Measurements from ENCODE around the gene CCDC93.
"Not testable (repeated sequence)": the region's sequence is repeated elsewhere in the genome, so short reads cannot be mapped to it uniquely, and the experiment has no call there.

Gene CCDC93

DNA sequence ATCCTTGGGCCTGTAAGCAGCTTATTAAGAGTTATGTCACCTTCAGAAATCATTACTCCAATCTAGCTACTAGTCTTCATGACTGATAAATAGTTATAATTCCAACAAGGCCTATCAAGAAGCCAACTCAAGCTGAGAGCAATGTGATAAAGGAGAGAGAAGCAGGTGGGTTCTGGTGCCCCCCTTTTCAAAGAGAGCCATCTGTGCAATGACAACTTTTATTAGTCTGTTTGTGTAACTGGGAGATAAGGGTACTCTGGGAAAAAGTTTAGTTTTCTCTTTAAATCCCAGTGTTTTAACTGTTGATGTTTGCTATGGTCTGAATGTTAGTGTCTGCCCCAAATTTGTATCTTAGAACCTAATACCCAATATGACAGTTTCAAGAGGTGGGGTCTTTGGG lies 60.6 kb downstream of the CCDC93 start:
- no peak for DNase-seq (ENCODE audit: low spot score)

GRCh38 chr2:117952701-117953100 lies 61.2 kb downstream of the CCDC93 start:
- no peak for DNase-seq (ENCODE audit: low spot score)

DNA sequence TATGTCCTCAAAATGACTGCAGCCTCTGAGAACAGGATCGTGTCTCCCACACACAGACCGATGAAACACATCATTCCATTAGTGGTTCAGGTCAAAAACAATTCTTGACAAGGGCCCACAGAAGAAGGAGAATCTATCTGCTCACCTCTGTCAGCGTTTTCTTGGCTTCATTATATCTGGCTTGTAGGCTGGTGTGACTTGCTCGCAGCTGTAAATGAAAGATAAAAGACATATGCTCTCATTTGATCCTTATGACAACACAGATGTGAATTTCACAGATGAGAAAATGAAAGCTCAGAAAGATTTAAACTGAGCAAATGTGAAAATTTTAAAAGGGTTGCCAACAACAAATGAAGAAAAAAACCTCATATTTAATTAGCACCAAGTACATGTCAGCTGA lies 61.6 kb downstream of the CCDC93 start:
- DNase-seq (ENCODE audit: low spot score), result no peak

DNA sequence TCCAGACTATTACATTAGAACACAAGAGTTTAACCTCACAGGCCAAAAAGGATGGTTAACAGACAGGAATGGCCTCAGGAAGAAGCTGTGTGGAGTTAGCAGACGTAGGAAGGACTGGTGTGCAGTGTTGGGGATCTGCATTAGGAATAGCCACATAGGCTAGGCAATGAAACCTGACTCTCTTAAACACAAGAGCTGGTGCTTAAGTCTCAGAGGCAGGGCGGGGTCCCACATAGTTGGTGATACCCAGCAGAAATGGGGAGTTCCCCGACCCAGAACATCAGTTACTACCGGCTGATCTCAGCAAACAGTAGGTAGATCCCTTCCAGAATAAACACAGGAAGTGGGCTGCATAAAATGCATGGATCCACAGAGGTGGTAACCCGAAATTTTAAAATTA lies 64.1 kb downstream of the CCDC93 start:
- DNase-seq (ENCODE audit: low spot score), result no peak

DNA sequence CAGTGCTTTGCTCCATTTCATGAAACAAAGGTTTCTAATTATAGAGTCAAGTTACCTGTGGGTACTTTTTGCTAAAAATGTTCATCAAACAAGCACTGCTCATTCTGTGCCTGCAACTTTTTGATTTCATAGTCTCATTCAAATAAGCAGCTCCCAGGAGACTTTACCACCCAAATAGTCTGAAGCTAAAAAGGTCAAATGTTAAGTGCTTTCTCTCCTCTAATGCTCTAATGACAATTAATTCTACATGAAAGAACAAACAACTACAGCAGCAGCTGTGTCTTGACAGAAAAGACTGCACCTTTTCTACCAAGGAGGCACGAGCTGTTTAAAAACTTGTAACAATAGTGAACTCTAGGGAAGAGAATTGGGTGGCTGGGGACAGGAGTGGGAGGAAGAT lies 65.3 kb downstream of the CCDC93 start:
- no peak for DNase-seq (ENCODE audit: low spot score)

DNA sequence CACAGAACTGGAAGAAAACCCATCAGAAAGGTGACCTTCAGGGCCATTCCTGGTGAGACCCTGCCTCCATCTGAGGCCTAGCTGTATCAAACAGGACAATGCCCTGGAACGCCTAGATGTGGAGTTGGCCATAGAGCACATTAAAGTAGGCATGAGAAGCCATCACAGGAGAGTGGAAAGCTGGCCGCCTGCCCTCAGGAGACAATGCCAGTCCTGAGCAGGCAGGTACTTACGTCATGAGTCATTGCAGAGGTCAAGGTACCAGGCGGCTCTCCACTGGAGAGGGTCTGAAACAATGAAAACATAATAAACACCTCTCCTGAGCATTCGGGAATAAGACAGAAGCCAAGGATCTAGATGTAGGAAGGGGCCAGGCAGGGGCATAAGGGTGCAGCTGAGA lies 68.6 kb downstream of the CCDC93 start:
- no peak for DNase-seq (ENCODE audit: low spot score)

DNA sequence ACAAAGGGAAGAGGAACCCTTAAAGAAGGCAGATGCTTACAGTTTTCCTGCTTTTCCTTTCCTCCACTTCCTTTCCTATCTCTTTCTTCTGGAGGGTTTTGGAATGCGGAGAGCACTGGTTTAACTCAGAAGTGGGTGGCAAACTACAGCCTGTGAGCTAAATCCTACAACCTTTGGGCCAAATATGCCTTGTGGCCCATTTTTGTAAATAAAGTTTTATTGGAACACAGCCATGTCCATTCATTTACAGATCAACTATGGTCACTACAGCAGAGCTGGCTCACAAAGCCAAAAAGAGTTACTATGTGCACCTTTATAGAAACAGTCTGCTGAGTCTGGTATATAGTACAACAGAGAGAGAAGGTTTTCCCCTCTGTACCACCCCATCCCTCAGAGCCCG lies 69.1 kb downstream of the CCDC93 start:
- DNase-seq (ENCODE audit: low spot score), result no peak

DNA sequence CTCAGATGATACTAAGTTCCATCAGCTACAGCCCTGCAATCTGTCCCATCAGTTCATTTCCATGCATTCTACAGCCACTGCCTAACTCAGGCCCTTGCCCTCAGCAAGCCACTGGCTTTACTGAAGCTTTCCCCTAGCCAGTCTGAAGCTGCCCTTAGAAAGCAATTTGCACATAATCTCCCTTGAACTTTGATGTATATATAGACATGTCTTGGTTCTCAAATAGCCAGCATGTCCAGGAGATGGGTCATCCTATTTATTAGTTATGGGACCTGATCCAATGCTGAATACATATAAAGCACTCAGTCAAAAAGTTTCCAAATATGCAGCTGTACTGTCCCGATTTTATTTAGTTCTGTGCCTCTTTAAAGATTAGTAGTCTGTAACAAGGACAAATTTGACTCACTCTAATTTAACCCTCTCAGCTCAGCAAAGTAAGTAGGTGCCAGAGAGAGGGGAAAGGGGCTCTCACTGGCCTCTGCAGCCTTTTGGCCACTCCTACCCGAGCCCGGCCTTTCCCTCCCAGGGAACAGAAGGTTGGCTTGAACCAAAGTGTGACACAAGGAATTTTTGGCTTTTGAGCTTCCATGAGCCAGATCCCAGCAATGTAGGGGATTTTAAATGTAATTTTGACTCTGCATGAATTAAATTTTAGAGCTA lies 70.7 kb downstream of the CCDC93 start:
- no peak for DNase-seq (ENCODE audit: low spot score)

- no peak for DNase-seq (ENCODE audit: low spot score)
Measured at GRCh38 chr2:117942551-117942950, 71.3 kb downstream of the CCDC93 start.

GRCh38 chr2:117941693-117942092 lies 72.2 kb downstream of the CCDC93 start:
- DNase-seq (ENCODE audit: low spot score), result no peak

DNA sequence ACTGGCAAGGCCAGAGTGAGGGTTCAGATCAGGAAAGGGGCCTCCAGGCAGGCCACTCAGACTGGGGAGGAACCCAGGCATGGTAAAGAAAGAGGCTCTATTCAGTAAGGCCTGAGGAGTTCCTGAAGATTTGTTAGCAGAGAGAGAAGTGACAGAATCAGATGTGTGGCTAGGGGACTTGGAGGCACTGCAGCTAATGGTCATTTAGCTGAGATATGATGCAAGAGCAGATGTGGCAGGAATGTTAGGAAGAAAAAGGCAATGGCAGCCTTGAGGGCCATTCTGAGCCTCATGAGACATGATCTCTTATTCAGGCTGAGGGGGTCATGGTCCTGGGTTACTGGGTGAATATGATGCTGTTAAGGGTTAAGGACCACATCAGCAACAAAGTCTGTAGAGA lies 73.4 kb downstream of the CCDC93 start:
- DNase-seq (ENCODE audit: low spot score), result no peak

DNA sequence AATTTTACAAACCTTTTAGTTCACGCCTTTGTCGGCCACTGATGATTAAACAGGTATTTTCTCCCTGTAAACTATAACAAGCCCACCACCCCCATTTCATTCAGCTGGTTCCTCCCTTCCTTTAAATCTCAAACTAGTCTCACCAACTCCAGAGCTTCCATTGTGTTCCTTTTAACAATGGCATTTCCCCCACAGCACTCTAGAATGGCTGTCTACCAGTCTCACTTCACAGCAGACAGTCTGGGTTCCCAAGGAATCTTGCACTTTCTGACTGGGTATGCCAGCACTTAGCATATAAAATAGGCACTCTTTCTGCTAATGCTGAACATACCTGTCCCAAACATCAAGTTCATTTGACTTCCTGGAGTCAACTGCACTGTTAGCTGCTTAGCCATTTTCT lies 75.3 kb downstream of the CCDC93 start:
- DNase-seq (ENCODE audit: low spot score), result no peak

GRCh38 chr2:117936871-117937428 lies 76.9 kb downstream of the CCDC93 start:
- no peak for DNase-seq (ENCODE audit: low spot score)

DNA sequence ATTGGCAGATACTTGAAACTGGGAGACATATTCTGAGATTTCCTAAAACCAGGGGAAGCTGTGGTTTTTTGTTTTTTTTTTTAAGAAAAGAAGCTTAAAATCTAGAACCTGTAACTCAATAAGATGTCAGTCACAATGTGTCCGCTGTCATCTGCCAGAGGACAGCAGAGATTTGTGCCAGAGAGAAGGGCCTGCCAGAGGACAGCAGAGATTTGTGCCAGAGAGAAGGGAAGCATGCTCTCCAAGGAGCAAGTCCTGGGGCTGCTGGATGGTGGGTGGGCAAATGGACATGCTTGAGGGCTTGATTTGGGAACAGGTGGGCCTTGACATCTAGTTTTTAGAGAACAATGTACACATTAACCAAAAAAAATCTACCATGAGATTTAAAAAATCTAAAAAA lies 77.9 kb downstream of the CCDC93 start:
- no peak for DNase-seq (ENCODE audit: low spot score)

DNA sequence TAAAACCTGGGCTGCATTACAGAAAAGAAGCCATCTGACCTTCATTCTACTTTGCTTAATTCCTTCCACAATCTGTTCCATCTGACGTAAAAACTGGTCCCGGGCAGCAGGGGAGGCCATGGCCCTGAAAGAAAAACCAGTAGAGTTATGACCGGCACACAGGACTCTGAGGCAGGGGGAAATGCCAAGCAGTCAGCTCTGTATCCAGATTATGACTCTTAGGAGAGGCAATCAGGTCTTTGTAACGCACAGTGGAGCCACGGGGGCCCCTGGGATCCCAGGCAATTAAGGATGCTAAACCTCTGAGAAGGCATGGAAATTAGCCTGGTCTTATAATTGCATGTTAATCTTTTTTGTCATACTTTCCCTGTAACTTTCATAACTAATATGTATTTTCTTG lies 78.4 kb downstream of the CCDC93 start:
- DNase-seq (ENCODE audit: low spot score), result no peak

GRCh38 chr2:117933884-117934354 lies 80.0 kb downstream of the CCDC93 start:
- DNase-seq (ENCODE audit: low spot score), result no peak

GRCh38 chr2:117931978-117932377 lies 81.9 kb downstream of the CCDC93 start:
- no peak for DNase-seq (ENCODE audit: low spot score)

GRCh38 chr2:117931266-117931665 lies 82.6 kb downstream of the CCDC93 start:
- no peak for DNase-seq (ENCODE audit: low spot score)

DNA sequence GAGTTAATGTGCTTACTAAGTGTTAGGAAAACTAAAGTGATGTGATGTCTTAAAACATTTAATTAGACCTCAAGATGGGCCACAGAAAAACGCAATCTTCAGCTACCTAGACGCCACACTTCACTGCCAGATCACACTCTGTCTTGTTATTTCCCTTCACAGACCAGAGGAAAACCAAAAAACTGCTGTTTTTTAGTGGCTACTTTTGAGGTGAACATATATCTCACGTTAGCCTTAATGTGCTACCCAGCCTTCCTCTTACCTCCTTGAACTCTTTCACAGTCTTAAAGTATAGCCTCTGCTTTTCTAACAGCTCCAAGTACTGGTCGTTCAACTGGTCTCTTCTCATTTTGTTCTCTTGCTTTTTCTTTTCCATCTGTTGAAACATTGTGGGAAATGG lies 83.1 kb downstream of the CCDC93 start:
- DNase-seq (ENCODE audit: low spot score), result no peak

DNA sequence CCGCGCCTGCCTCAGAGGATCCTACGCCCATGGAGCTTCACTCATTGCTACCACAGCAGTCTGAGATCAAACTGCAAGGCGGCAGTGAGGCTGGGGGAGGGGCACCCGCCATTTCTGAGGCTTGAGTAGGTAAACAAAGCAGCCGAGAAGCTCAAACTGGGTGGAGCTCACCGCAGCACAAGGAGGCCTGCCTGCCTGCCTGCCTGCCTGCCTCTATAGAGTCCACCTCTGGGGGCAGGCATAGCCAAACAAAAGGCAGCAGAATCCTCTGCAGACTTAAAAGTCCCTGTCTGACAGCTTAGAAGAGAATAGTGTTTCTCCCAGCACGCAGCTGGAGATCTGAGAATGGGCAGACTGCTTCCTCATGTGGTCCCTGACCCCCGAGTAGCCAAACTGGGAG lies 90.4 kb downstream of the CCDC93 start:
- DNase-seq (ENCODE audit: low spot score), result not testable (repeated sequence)

DNA sequence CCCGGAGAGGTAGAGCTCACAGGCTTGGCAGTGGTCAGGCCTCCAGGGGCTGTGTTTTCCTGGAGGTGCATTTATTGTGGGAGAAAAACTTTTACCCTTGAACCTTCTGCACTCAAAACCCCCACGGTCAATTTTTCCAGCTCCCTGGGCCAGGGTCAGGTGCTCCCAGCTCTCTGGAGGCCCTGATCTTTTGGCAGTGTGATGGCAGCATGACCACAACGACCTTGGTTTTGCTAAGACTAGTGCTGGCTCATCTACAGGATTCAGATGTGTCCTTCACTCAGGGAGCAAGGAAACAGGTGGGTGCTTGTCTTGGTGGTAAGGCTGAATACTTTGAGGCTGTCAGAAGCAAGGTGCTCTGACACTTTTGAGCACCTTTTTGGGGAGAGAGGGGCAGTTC lies 92.3 kb downstream of the CCDC93 start:
- no peak for DNase-seq (ENCODE audit: low spot score)

GRCh38 chr2:117918608-117919007 lies 95.3 kb downstream of the CCDC93 start:
- DNase-seq (ENCODE audit: low spot score), result no peak

- DNase-seq (ENCODE audit: low spot score), result no peak
Measured at GRCh38 chr2:117917223-117917917, 96.5 kb downstream of the CCDC93 start.

DNA sequence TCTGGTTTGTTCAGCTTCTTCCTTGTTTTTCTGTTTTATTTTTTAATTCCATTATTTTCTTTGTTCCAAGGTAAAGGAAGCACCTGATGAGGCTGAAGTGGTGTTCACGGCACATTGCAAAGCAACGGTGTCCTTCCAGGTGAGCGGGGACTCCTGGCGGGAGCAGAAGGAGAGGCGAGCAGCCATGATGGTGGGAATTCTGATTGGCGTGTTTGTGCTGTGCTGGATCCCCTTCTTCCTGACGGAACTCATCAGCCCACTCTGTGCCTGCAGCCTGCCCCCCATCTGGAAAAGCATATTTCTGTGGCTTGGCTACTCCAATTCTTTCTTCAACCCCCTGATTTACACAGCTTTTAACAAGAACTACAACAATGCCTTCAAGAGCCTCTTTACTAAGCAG lies 110.9 kb downstream of the CCDC93 start:
- DNase-seq (ENCODE audit: low spot score), result no peak
